IMR-90 (cell line): ENCODE data around the gene LAIR1. TPM values are rescaled to one million over a fixed set of nuclear protein-coding genes. Genes with fewer than 3 reads are reported as not detected.

Source experiments
- ATAC-seq: fragments of 200-7000 bp; cut with Tn5 transposase; 2 replicates; pipeline ENCODE4 v1.9.1; 2020; ENCODE audit warnings: low read depth, mild to moderate bottlenecking, moderate library complexity
- BruUV-seq: library from RNA; stranded (reverse); fragments of 400-500 nt; replicated peaks from 2 replicates; lab custom pipeline; 2021; lab: Mats Ljungman, UMichigan
- CTCF ChIA-PET: fragments of 300-600 bp; formaldehyde crosslinking; extraction: SDS; loops from one replicate; lab custom pipeline; 2021; ENCODE audit warnings: antibody characterized with exemption; lab: Yijun Ruan, JAX
- POLR2A ChIA-PET: fragments of 300-600 bp; sonication (Branson Sonifier 250); formaldehyde crosslinking; loops from one replicate; lab custom pipeline; 2022; ENCODE audit warnings: antibody characterized with exemption; ENCODE audit not compliant: unreplicated experiment; lab: Charles Lee
- DNase-seq: peaks from one replicate; pipeline ENCODE4 v3.0.0; 2013
- H2AFZ ChIP-seq: replicated peaks from 2 replicates; pipeline ENCODE3; 2013; ENCODE audit warnings: low read length, mild to moderate bottlenecking; ENCODE audit not compliant: poor library complexity
- H2AK5ac ChIP-seq: 2 replicates; pipeline ENCODE4 v1.6.1; 2013; ENCODE audit warnings: low read depth, low read length, inconsistent platforms
- H2AK9ac ChIP-seq: replicated peaks from 2 replicates; pipeline ENCODE3; 2013; ENCODE audit warnings: mild to moderate bottlenecking, low read depth, low read length, moderate library complexity; ENCODE audit not compliant: poor library complexity
- H2BK120ac ChIP-seq: 2 replicates; pipeline ENCODE4 v1.6.1; 2013; ENCODE audit warnings: low read depth, low read length, inconsistent platforms
- H2BK15ac ChIP-seq: 3 replicates; pipeline ENCODE4 v1.6.1; 2013; ENCODE audit warnings: low read depth, low read length, inconsistent platforms
- H2BK20ac ChIP-seq: 2 replicates; pipeline ENCODE4 v1.6.1; 2013; ENCODE audit warnings: low read depth, mild to moderate bottlenecking, inconsistent platforms, low read length, moderate library complexity
- H2BK5ac ChIP-seq: 2 replicates; pipeline ENCODE4 v1.6.1; 2013; ENCODE audit warnings: mild to moderate bottlenecking, low read depth, low read length, inconsistent platforms; ENCODE audit not compliant: poor library complexity, severe bottlenecking
- H3K14ac ChIP-seq: replicated peaks from 2 replicates; pipeline ENCODE4 v1.6.1; 2013; ENCODE audit warnings: low read depth, low read length, inconsistent platforms
- H3K18ac ChIP-seq: 2 replicates; pipeline ENCODE4 v1.6.1; 2013; ENCODE audit warnings: low read depth, low read length, control low read depth
- H3K23ac ChIP-seq: 2 replicates; pipeline ENCODE4 v1.6.1; 2013; ENCODE audit warnings: low read depth, low read length, inconsistent platforms
- H3K27ac ChIP-seq: 2 replicates; pipeline ENCODE4 v1.5.1; 2013; ENCODE audit warnings: mild to moderate bottlenecking, control low read depth, low read length; ENCODE audit not compliant: insufficient read depth
- H3K27me3 ChIP-seq: 2 replicates; pipeline ENCODE4 v1.6.1; 2013; ENCODE audit warnings: low read length; ENCODE audit not compliant: control insufficient read depth, insufficient read depth
- H3K36me3 ChIP-seq: 2 replicates; pipeline ENCODE4 v1.6.1; 2013; ENCODE audit warnings: low read length, mixed read lengths; ENCODE audit not compliant: control insufficient read depth, insufficient read depth
- H3K4ac ChIP-seq: 2 replicates; pipeline ENCODE4 v1.6.1; 2013; ENCODE audit warnings: low read depth, low read length, inconsistent platforms
- H3K4me1 ChIP-seq: 2 replicates; pipeline ENCODE4 v1.6.1; 2013; ENCODE audit warnings: low read length, mixed read lengths; ENCODE audit not compliant: control insufficient read depth, insufficient read depth
- H3K4me2 ChIP-seq: 2 replicates; pipeline ENCODE4 v1.6.1; 2013; ENCODE audit warnings: low read depth, mild to moderate bottlenecking, control low read depth, low read length, moderate library complexity
- H3K4me3 ChIP-seq: 2 replicates; pipeline ENCODE4 v1.5.1; 2013; ENCODE audit warnings: low read depth, mild to moderate bottlenecking, control low read depth, low read length, moderate library complexity; ENCODE audit not compliant: insufficient read depth
- H3K56ac ChIP-seq: 2 replicates; pipeline ENCODE4 v1.6.1; 2013; ENCODE audit warnings: low read length, inconsistent platforms; ENCODE audit not compliant: insufficient read depth; ENCODE audit errors: extremely low read depth
- H3K79me1 ChIP-seq, 2 experiments: 2 replicates each; pipeline ENCODE4 v1.6.1; 2013; ENCODE audit warnings: low read length in 2 of 2, inconsistent platforms in 1 of 2, low read depth in 1 of 2
- H3K9ac ChIP-seq: 2 replicates; pipeline ENCODE4 v1.6.1; 2013; ENCODE audit warnings: low read depth, low read length, control low read depth
- H3K9me1 ChIP-seq: 2 replicates; pipeline ENCODE4 v1.6.1; 2013; ENCODE audit warnings: low read length, inconsistent platforms; ENCODE audit not compliant: insufficient read depth
- H3K9me3 ChIP-seq: 2 replicates; pipeline ENCODE4 v1.6.1; 2013; ENCODE audit warnings: low read length; ENCODE audit not compliant: control insufficient read depth, insufficient read depth
- H4K20me1 ChIP-seq: 2 replicates; pipeline ENCODE4 v1.6.1; 2013; ENCODE audit warnings: low read length, inconsistent platforms; ENCODE audit not compliant: insufficient read depth
- H4K5ac ChIP-seq: 2 replicates; pipeline ENCODE4 v1.6.1; 2013; ENCODE audit warnings: mild to moderate bottlenecking, low read depth, low read length, control low read depth
- H4K8ac ChIP-seq, 2 experiments: 2 replicates each; pipeline ENCODE4 v1.6.1; 2013; ENCODE audit warnings: low read depth in 2 of 2, low read length in 2 of 2, control low read depth in 1 of 2, inconsistent platforms in 1 of 2
- H4K91ac ChIP-seq: 2 replicates; pipeline ENCODE4 v1.6.1; 2013; ENCODE audit warnings: low read depth, low read length, inconsistent platforms; ENCODE audit not compliant: insufficient read depth
- BHLHE40 ChIP-seq: fragments of 150-350 bp; IDR thresholded peaks from 2 replicates; pipeline ENCODE4 v1.6.1; 2016; ENCODE audit warnings: mild to moderate bottlenecking, low read depth, low read length
- CEBPB ChIP-seq: IDR thresholded peaks from 2 replicates; pipeline ENCODE4 v1.6.1; 2012; ENCODE audit warnings: low read depth, low read length, improper control_type of control experiment
- CHD1 ChIP-seq: IDR thresholded peaks from 2 replicates; pipeline ENCODE4 v1.6.1; 2012; ENCODE audit warnings: low read depth, low read length, improper control_type of control experiment
- FOS ChIP-seq: fragments of 150-350 bp; IDR thresholded peaks from 2 replicates; pipeline ENCODE4 v1.6.1; 2016; ENCODE audit warnings: low read depth, low read length
- MAFK ChIP-seq: IDR thresholded peaks from 2 replicates; pipeline ENCODE4 v1.6.1; 2012; ENCODE audit warnings: low read depth, low read length, improper control_type of control experiment
- MAZ ChIP-seq: IDR thresholded peaks from 2 replicates; pipeline ENCODE4 v1.6.1; 2012; ENCODE audit warnings: low read depth, mild to moderate bottlenecking, low read length, improper control_type of control experiment, moderate library complexity, borderline replicate concordance
- MXI1 ChIP-seq: IDR thresholded peaks from 2 replicates; pipeline ENCODE4 v1.6.1; 2012; ENCODE audit warnings: low read depth, mild to moderate bottlenecking, low read length, moderate library complexity, borderline replicate concordance
- NFE2L2 ChIP-seq: fragments of 150-350 bp; IDR thresholded peaks from 2 replicates; pipeline ENCODE4 v1.6.1; 2016; ENCODE audit warnings: low read depth, mild to moderate bottlenecking, low read length
- POLR2A ChIP-seq: IDR thresholded peaks from 2 replicates; pipeline ENCODE4 v1.6.1; 2012; ENCODE audit warnings: mild to moderate bottlenecking, low read depth, low read length
- RAD21 ChIP-seq: IDR thresholded peaks from 2 replicates; pipeline ENCODE4 v1.6.1; 2012; ENCODE audit warnings: low read length, improper control_type of control experiment
- RCOR1 ChIP-seq: IDR thresholded peaks from 2 replicates; pipeline ENCODE4 v1.6.1; 2012; ENCODE audit warnings: mild to moderate bottlenecking, low read length, improper control_type of control experiment; ENCODE audit not compliant: insufficient replicate concordance
- RFX5 ChIP-seq: IDR thresholded peaks from 2 replicates; pipeline ENCODE4 v1.8.0; 2012; ENCODE audit warnings: low read depth, mild to moderate bottlenecking, low read length, moderate library complexity
- SMC3 ChIP-seq: fragments of 150-350 bp; IDR thresholded peaks from 2 replicates; pipeline ENCODE4 v1.6.1; 2016; ENCODE audit warnings: low read depth, mild to moderate bottlenecking, antibody characterized with exemption, low read length, moderate library complexity
- USF2 ChIP-seq: fragments of 150-350 bp; IDR thresholded peaks from 2 replicates; pipeline ENCODE4 v1.6.1; 2017; ENCODE audit warnings: mild to moderate bottlenecking, antibody characterized with exemption, low read length, low read depth
- WGBS, 2 experiments: methylation state at CpG; one replicate each; pipeline versions ENCODE4 v1.1.5 to v1.1.7; 2013; ENCODE audit warnings: missing lambda C conversion rate in 2 of 2; ENCODE audit not compliant: insufficient read length in 1 of 2; ENCODE audit errors: extremely low coverage in 2 of 2; 5-methylcytosine and 5-hydroxymethylcytosine counted together
- dilution Hi-C: fragments of 300-500 bp; cut with HindIII; formaldehyde crosslinking; loops from one replicate; pipeline ENCODE4 v1.14.3; 2018; ENCODE audit warnings: low sequenced_read_pairs; ENCODE audit not compliant: unreplicated experiment
- in situ Hi-C: fragments of 300-500 bp; cut with MboI; formaldehyde crosslinking; loops from 3 replicates; pipeline ENCODE4 v1.14.3; 2019; ENCODE audit warnings: low sequenced_read_pairs, inconsistent platforms, mixed read lengths
- intact Hi-C: fragments of 100-400 bp; cut with micrococcal nuclease; formaldehyde crosslinking; loops from 2 replicates; pipeline ENCODE4 v1.10.0; 2022
- polyA plus RNA-seq, 3 experiments: library from polyadenylated mRNA; depleted of rRNA; stranded (reverse); fragments of >200 nt; gene quantifications; 2 replicates each; pipeline ENCODE4 v1.2.3, GENCODE V29; 2012; ENCODE audit warnings: low replicate concordance in 1 of 3
- total RNA-seq: library from RNA; depleted of rRNA; stranded (reverse); fragments of >200 nt; gene quantifications from 2 replicates; pipeline ENCODE4 v1.2.3, GENCODE V29; 2012
- TF ChIP-seq, protein P1 (sequence below): conservative IDR thresholded peaks from 2 replicates; pipeline ENCODE4 v1.5.1; 2012; ENCODE audit warnings: mild to moderate bottlenecking, low read depth, low read length, improper control_type of control experiment
- TF ChIP-seq, protein P2 (sequence below): fragments of 150-350 bp; IDR thresholded peaks from 2 replicates; pipeline ENCODE4 v1.6.1; 2016; ENCODE audit warnings: low read depth, mild to moderate bottlenecking, low read length, moderate library complexity, borderline replicate concordance

Gene LAIR1
- total and polyA plus RNA-seq, 2 of the 4 experiments (the other 2 are of a cell fraction): not detected

- no peak for ATAC-seq
- no peaks in the 10 kb centered on the region for H3K79me1 ChIP-seq
- H3K9ac ChIP-seq: no peak overlapping the region
- no peak overlapping the region for H3K4me2 ChIP-seq
- no CpG with 5 or more reads among the region's 4 CpGs for WGBS, 2 experiments
- no peak overlapping the region for H2BK15ac ChIP-seq
- H3K4me1 ChIP-seq: no peaks in the 10 kb centered on the region
- H3K18ac ChIP-seq: no peak overlapping the region
- no peak overlapping the region for H2AFZ ChIP-seq
- no peak overlapping the region for H4K91ac ChIP-seq
- H3K56ac ChIP-seq: no peak overlapping the region
- no peak overlapping the region for H4K5ac ChIP-seq
- no peak overlapping the region for H3K27ac ChIP-seq
- no peak overlapping the region for H3K23ac ChIP-seq
- H2BK5ac ChIP-seq: no peak overlapping the region
- intact Hi-C loops: no loop called here
- POLR2A ChIA-PET: no interaction called here
- in situ Hi-C loops: no loop called here
- no peaks in the 10 kb centered on the region for H3K9me1 ChIP-seq
- no peak overlapping the region for H3K4ac ChIP-seq
- no peaks in the 10 kb centered on the region for H4K20me1 ChIP-seq
- no peak overlapping the region for H2BK20ac ChIP-seq
- no peak overlapping the region for H3K4me3 ChIP-seq
- H3K36me3 ChIP-seq: no peaks in the 10 kb centered on the region
- H3K14ac ChIP-seq: no peak overlapping the region
- DNase-seq: no peak
- CTCF ChIA-PET: no interaction called here
- no peak overlapping the region for H4K8ac ChIP-seq
- no TSS peak for BruUV-seq
- 0 out of 2 replicates have a peak, but pooled peaks cover 3% of the 10 kb centered on the region for H3K9me3 ChIP-seq
- no peaks in the 10 kb centered on the region for H3K27me3 ChIP-seq
- no peak overlapping the region for H2AK5ac ChIP-seq
- TF ChIP-seq BHLHE40: no peak
- TF ChIP-seq, protein P1, sequence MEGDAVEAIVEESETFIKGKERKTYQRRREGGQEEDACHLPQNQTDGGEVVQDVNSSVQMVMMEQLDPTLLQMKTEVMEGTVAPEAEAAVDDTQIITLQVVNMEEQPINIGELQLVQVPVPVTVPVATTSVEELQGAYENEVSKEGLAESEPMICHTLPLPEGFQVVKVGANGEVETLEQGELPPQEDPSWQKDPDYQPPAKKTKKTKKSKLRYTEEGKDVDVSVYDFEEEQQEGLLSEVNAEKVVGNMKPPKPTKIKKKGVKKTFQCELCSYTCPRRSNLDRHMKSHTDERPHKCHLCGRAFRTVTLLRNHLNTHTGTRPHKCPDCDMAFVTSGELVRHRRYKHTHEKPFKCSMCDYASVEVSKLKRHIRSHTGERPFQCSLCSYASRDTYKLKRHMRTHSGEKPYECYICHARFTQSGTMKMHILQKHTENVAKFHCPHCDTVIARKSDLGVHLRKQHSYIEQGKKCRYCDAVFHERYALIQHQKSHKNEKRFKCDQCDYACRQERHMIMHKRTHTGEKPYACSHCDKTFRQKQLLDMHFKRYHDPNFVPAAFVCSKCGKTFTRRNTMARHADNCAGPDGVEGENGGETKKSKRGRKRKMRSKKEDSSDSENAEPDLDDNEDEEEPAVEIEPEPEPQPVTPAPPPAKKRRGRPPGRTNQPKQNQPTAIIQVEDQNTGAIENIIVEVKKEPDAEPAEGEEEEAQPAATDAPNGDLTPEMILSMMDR: no peak
- TF ChIP-seq CHD1: no peak
- TF ChIP-seq RFX5: no peak
- TF ChIP-seq MAZ: no peak
- TF ChIP-seq USF2: no peak
- no peak for TF ChIP-seq RAD21
- no peak for TF ChIP-seq SMC3
- no peak for TF ChIP-seq MXI1
- TF ChIP-seq CEBPB: no peak
- no peak for TF ChIP-seq FOS
- no peak for TF ChIP-seq RCOR1
- TF ChIP-seq, protein P2, sequence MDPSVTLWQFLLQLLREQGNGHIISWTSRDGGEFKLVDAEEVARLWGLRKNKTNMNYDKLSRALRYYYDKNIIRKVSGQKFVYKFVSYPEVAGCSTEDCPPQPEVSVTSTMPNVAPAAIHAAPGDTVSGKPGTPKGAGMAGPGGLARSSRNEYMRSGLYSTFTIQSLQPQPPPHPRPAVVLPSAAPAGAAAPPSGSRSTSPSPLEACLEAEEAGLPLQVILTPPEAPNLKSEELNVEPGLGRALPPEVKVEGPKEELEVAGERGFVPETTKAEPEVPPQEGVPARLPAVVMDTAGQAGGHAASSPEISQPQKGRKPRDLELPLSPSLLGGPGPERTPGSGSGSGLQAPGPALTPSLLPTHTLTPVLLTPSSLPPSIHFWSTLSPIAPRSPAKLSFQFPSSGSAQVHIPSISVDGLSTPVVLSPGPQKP: no peak
- no peak for TF ChIP-seq POLR2A
- TF ChIP-seq MAFK: no peak
- no peak for TF ChIP-seq NFE2L2
- no peak overlapping the region for H2AK9ac ChIP-seq
- no peak overlapping the region for H2BK120ac ChIP-seq
- dilution Hi-C loops: no loop called here
Observed at GRCh38 chr19:54383330-54383729, 18.6 kb upstream of the LAIR1 start.
